ENCODE data around the gene PLA2G7. TPM values are rescaled to one million over a fixed set of nuclear protein-coding genes. Genes with fewer than 3 reads are reported as not detected.

Gene PLA2G7
- total and polyA plus RNA-seq, 10 of the 15 experiments (the other 5 are each of a cell fraction or from before 2014, with no cell fraction given): not detected

DNA sequence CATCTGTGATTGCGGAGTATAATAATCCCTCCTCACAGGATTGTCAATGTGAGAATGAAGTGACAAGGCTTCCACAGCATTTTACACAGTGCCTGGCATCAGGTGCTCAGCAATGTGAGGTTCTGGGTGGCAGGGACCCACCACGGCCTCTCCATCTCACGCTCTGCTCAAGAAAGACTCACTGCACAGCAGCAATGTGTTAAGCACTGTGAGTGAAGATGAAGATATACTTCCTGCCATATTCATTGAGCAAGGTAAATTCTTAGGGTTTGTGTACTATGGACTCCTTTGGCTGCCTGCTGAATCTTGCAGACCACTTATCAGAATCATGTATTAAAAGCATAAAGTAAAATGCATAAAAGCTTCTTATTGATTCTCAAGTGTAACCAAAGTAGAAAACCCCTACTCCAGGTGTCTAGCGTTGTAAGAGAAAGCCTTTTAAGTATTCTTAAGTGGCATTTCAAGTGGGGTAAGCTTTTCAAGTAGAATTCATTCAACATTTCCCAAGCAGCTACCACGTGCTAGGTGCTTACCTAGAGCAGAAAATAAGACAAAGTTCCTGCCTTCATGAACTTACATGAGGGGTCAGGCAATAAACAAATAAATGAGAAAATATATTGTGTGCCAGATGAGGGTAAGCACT, 41.0 kb upstream of the PLA2G7 start:
- no peaks in the 10 kb centered on the region for H3K79me2 ChIP-seq (ENCODE audit: control insufficient read depth, insufficient read depth, low read length)
- no peaks in the 10 kb centered on the region for H3K27me3 ChIP-seq (replicated peaks in 1 of 2; ENCODE audit: control insufficient read depth in 2 of 2, insufficient read depth in 2 of 2, low read length in 1 of 2)
- no peaks in the 10 kb centered on the region for H3K9me3 ChIP-seq (replicated peaks; ENCODE audit: control insufficient read depth, insufficient read depth, low read length)
- ChIA-PET SMC1A (ENCODE audit: uncharacterized antibody, unreplicated experiment) (no interaction called here), CTCF (no interaction called here), POLR2A (no interaction called here), RAD21 (ENCODE audit: unreplicated experiment) (no interaction called here)
- WGBS (ENCODE audit: insufficient coverage, insufficient replicate concordance, low lambda C conversion rate, missing lambda C conversion rate): 35% methylated on average over 5 of the region's 5 CpGs
- H3K9ac ChIP-seq (ENCODE audit: control insufficient read depth, insufficient read depth, low read length): no peak overlapping the region
- no peaks in the 10 kb centered on the region for H3K36me3 ChIP-seq (ENCODE audit: control insufficient read depth in 2 of 2, insufficient read depth in 2 of 2, low read length in 1 of 2)
- no peak for TF ChIP-seq RCOR1 (conservative IDR thresholded peaks at IDR 0.05; ENCODE audit: low read depth, low read length)
- TF ChIP-seq, protein P1, sequence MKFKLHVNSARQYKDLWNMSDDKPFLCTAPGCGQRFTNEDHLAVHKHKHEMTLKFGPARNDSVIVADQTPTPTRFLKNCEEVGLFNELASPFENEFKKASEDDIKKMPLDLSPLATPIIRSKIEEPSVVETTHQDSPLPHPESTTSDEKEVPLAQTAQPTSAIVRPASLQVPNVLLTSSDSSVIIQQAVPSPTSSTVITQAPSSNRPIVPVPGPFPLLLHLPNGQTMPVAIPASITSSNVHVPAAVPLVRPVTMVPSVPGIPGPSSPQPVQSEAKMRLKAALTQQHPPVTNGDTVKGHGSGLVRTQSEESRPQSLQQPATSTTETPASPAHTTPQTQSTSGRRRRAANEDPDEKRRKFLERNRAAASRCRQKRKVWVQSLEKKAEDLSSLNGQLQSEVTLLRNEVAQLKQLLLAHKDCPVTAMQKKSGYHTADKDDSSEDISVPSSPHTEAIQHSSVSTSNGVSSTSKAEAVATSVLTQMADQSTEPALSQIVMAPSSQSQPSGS (IDR thresholded peaks at IDR 0.05; ENCODE audit: low read length): no peak
- no peak for TF ChIP-seq KAT2A (conservative IDR thresholded peaks at IDR 0.05; ENCODE audit: control insufficient read depth, low read depth, low read length)
- TF ChIP-seq EP300 (IDR thresholded peaks at IDR 0.05; ENCODE audit: borderline replicate concordance in 1 of 2, control insufficient read depth in 1 of 2, low read depth in 2 of 2, low read length in 2 of 2): no peak
- TF ChIP-seq IKZF1 (conservative IDR thresholded peaks at IDR 0.05): no peak
- no peak for TF ChIP-seq TCF12 (IDR thresholded peaks at IDR 0.05; ENCODE audit: low read depth, low read length)
- TF ChIP-seq RFX5 (IDR thresholded peaks at IDR 0.05; ENCODE audit: low read depth, low read length): no peak
- TF ChIP-seq, protein P2, sequence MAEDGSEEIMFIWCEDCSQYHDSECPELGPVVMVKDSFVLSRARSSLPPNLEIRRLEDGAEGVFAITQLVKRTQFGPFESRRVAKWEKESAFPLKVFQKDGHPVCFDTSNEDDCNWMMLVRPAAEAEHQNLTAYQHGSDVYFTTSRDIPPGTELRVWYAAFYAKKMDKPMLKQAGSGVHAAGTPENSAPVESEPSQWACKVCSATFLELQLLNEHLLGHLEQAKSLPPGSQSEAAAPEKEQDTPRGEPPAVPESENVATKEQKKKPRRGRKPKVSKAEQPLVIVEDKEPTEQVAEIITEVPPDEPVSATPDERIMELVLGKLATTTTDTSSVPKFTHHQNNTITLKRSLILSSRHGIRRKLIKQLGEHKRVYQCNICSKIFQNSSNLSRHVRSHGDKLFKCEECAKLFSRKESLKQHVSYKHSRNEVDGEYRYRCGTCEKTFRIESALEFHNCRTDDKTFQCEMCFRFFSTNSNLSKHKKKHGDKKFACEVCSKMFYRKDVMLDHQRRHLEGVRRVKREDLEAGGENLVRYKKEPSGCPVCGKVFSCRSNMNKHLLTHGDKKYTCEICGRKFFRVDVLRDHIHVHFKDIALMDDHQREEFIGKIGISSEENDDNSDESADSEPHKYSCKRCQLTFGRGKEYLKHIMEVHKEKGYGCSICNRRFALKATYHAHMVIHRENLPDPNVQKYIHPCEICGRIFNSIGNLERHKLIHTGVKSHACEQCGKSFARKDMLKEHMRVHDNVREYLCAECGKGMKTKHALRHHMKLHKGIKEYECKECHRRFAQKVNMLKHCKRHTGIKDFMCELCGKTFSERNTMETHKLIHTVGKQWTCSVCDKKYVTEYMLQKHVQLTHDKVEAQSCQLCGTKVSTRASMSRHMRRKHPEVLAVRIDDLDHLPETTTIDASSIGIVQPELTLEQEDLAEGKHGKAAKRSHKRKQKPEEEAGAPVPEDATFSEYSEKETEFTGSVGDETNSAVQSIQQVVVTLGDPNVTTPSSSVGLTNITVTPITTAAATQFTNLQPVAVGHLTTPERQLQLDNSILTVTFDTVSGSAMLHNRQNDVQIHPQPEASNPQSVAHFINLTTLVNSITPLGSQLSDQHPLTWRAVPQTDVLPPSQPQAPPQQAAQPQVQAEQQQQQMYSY (CRISPR knock-in tag; IDR thresholded peaks at IDR 0.05): no peak
- TF ChIP-seq POLR2AphosphoS5 (IDR thresholded peaks at IDR 0.05; ENCODE audit: low read length): no peak
- TF ChIP-seq, protein P3, sequence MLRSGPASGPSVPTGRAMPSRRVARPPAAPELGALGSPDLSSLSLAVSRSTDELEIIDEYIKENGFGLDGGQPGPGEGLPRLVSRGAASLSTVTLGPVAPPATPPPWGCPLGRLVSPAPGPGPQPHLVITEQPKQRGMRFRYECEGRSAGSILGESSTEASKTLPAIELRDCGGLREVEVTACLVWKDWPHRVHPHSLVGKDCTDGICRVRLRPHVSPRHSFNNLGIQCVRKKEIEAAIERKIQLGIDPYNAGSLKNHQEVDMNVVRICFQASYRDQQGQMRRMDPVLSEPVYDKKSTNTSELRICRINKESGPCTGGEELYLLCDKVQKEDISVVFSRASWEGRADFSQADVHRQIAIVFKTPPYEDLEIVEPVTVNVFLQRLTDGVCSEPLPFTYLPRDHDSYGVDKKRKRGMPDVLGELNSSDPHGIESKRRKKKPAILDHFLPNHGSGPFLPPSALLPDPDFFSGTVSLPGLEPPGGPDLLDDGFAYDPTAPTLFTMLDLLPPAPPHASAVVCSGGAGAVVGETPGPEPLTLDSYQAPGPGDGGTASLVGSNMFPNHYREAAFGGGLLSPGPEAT (IDR thresholded peaks at IDR 0.05; ENCODE audit: low read depth): no peak
- no peak for TF ChIP-seq SIX5 (IDR thresholded peaks at IDR 0.05; ENCODE audit: low read depth, low read length, severe bottlenecking)
- TF ChIP-seq BRCA1 (IDR thresholded peaks at IDR 0.05; ENCODE audit: low read depth, low read length): no peak
- TF ChIP-seq ASH2L (IDR thresholded peaks at IDR 0.05; ENCODE audit: borderline replicate concordance, low read depth): no peak
- no peak for TF ChIP-seq NR2F1 (conservative IDR thresholded peaks at IDR 0.05)
- TF ChIP-seq CBFB (IDR thresholded peaks at IDR 0.05; ENCODE audit: low read depth): no peak
- TF ChIP-seq ZSCAN29 (IDR thresholded peaks at IDR 0.05): no peak
- intact Hi-C loops (cut with micrococcal nuclease; ENCODE audit: unreplicated experiment): no loop called here
- H3K27ac ChIP-seq (ENCODE audit: control insufficient read depth, insufficient read depth): no peak overlapping the region
- H2AFZ ChIP-seq (ENCODE audit: control insufficient read depth, low read depth, low read length): no peak overlapping the region
- ATAC-seq (no peak), DNase-seq (ENCODE audit: low read depth, low spot score) (no peak), FAIRE-seq (no peak)
- H3K4me3 ChIP-seq: no peak overlapping the region
- H4K20me1 ChIP-seq (ENCODE audit: control insufficient read depth, insufficient read depth): no peaks in the 10 kb centered on the region
- no peaks in the 10 kb centered on the region for H3K4me1 ChIP-seq (ENCODE audit: control insufficient read depth, insufficient read depth, low read length)
- BruUV-seq (replicated peaks): no TSS peak
- in situ Hi-C loops (cut with MboI): loop anchor here (10.0 kb wide), 1 partner anchor 351 kb away; no protein-coding TSS in a partner anchor
- no peak overlapping the region for H3K4me2 ChIP-seq (ENCODE audit: control insufficient read depth, insufficient read depth)

Data from GM12878 (cell line).